HEK293 (cell line): Measurements from ENCODE around the gene TMUB1.

Experiments
- GFI1B ChIP-seq: fragments of 450-650 bp; formaldehyde crosslinking; IDR thresholded peaks from 2 replicates; pipeline ENCODE4 v1.5.1; 2016; ENCODE audit warnings: missing biosample characterization, missing genetic modification characterization
- HOXA7 ChIP-seq: sonication (generic); formaldehyde crosslinking; IDR thresholded peaks from 2 replicates; pipeline ENCODE4 v1.8.1; 2022; ENCODE audit warnings: missing genetic modification reagents, borderline replicate concordance
- KLF10 ChIP-seq: fragments of 450-650 bp; IDR thresholded peaks from 2 replicates; pipeline ENCODE4 v1.5.1; 2018; ENCODE audit warnings: missing biosample characterization, mild to moderate bottlenecking, missing genetic modification characterization
- KLF8 ChIP-seq: fragments of 450-650 bp; formaldehyde crosslinking; IDR thresholded peaks from 2 replicates; pipeline ENCODE4 v1.5.1; 2016; ENCODE audit warnings: missing biosample characterization, missing genetic modification characterization
- REPIN1 ChIP-seq: fragments of 450-650 bp; formaldehyde crosslinking; IDR thresholded peaks from 2 replicates; pipeline ENCODE4 v1.5.1; 2017; ENCODE audit warnings: missing biosample characterization, missing genetic modification characterization, low read depth
- ZBTB48 ChIP-seq: fragments of 450-650 bp; formaldehyde crosslinking; IDR thresholded peaks from 2 replicates; pipeline ENCODE4 v1.5.1; 2016; ENCODE audit warnings: missing biosample characterization, missing genetic modification characterization
- ZBTB8A ChIP-seq: fragments of 450-650 bp; formaldehyde crosslinking; IDR thresholded peaks from 2 replicates; pipeline ENCODE4 v1.5.1; 2016; ENCODE audit warnings: missing biosample characterization, missing genetic modification characterization
- ZNF138 ChIP-seq: fragments of 450-650 bp; formaldehyde crosslinking; IDR thresholded peaks from 2 replicates; pipeline ENCODE4 v1.5.1; 2016; ENCODE audit warnings: missing biosample characterization, missing genetic modification characterization, borderline replicate concordance
- ZNF223 ChIP-seq: fragments of 450-650 bp; formaldehyde crosslinking; IDR thresholded peaks from 2 replicates; pipeline ENCODE4 v1.5.1; 2016; ENCODE audit warnings: missing biosample characterization, missing genetic modification characterization
- ZNF24 ChIP-seq: fragments of 450-650 bp; formaldehyde crosslinking; IDR thresholded peaks from 2 replicates; pipeline ENCODE4 v1.5.1; 2016; ENCODE audit warnings: missing biosample characterization, missing genetic modification characterization
- ZNF248 ChIP-seq: fragments of 450-650 bp; formaldehyde crosslinking; IDR thresholded peaks from 2 replicates; pipeline ENCODE4 v1.5.1; 2017; ENCODE audit warnings: missing biosample characterization, missing genetic modification characterization
- ZNF266 ChIP-seq: fragments of 450-650 bp; formaldehyde crosslinking; IDR thresholded peaks from 2 replicates; pipeline ENCODE4 v1.5.1; 2016; ENCODE audit warnings: missing biosample characterization, missing genetic modification characterization, low read depth
- ZNF366 ChIP-seq: fragments of 450-650 bp; formaldehyde crosslinking; conservative IDR thresholded peaks from 2 replicates; pipeline ENCODE4 v1.5.1; 2016; ENCODE audit warnings: missing biosample characterization, missing genetic modification characterization
- ZNF621 ChIP-seq: fragments of 450-650 bp; formaldehyde crosslinking; IDR thresholded peaks from 2 replicates; pipeline ENCODE4 v1.5.1; 2017; ENCODE audit warnings: missing biosample characterization, missing genetic modification characterization
- ZNF777 ChIP-seq: fragments of 450-650 bp; formaldehyde crosslinking; IDR thresholded peaks from 2 replicates; pipeline ENCODE4 v1.5.1; 2017; ENCODE audit warnings: missing biosample characterization, missing genetic modification characterization, borderline replicate concordance
- ZNF830 ChIP-seq: fragments of 450-650 bp; IDR thresholded peaks from 2 replicates; pipeline ENCODE4 v1.5.0; 2018; ENCODE audit warnings: missing biosample characterization, missing genetic modification characterization, low read depth, mild to moderate bottlenecking, moderate library complexity
- ZNF843 ChIP-seq: fragments of 450-650 bp; formaldehyde crosslinking; IDR thresholded peaks from 2 replicates; pipeline ENCODE4 v1.5.1; 2016; ENCODE audit warnings: missing biosample characterization, missing genetic modification characterization
- ZSCAN30 ChIP-seq: fragments of 450-650 bp; IDR thresholded peaks from 2 replicates; pipeline ENCODE4 v1.5.1; 2018; ENCODE audit warnings: missing biosample characterization, mild to moderate bottlenecking, missing genetic modification characterization, moderate library complexity
- TF ChIP-seq, protein P1 (sequence below): fragments of 450-650 bp; formaldehyde crosslinking; conservative IDR thresholded peaks from 2 replicates; pipeline ENCODE4 v1.5.1; 2016; ENCODE audit warnings: low read depth, missing biosample characterization, missing genetic modification characterization
- TF ChIP-seq, protein P2 (sequence below): fragments of 450-650 bp; formaldehyde crosslinking; IDR thresholded peaks from 2 replicates; pipeline ENCODE4 v1.5.1; 2017; ENCODE audit warnings: missing biosample characterization, missing genetic modification characterization
- TF ChIP-seq, protein P3 (sequence below): fragments of 450-650 bp; formaldehyde crosslinking; IDR thresholded peaks from 2 replicates; pipeline ENCODE4 v1.5.1; 2016; ENCODE audit warnings: missing biosample characterization, missing genetic modification characterization
- TF ChIP-seq, protein P4 (sequence below): fragments of 450-650 bp; formaldehyde crosslinking; IDR thresholded peaks from 2 replicates; pipeline ENCODE4 v1.5.1; 2016; ENCODE audit warnings: missing biosample characterization, missing genetic modification characterization
- TF ChIP-seq, protein P5 (sequence below): fragments of 450-650 bp; formaldehyde crosslinking; IDR thresholded peaks from 2 replicates; pipeline ENCODE4 v1.5.1; 2016; ENCODE audit warnings: missing biosample characterization, missing genetic modification characterization
- TF ChIP-seq, protein P6 (sequence below): fragments of 450-650 bp; formaldehyde crosslinking; IDR thresholded peaks from 2 replicates; pipeline ENCODE4 v1.5.1; 2017; ENCODE audit warnings: missing biosample characterization, missing genetic modification characterization
- TF ChIP-seq, protein P7 (sequence below): fragments of 450-650 bp; formaldehyde crosslinking; IDR thresholded peaks from 2 replicates; pipeline ENCODE4 v1.5.1; 2016; ENCODE audit warnings: missing biosample characterization, missing genetic modification characterization

The TMUB1 gene

DNA sequence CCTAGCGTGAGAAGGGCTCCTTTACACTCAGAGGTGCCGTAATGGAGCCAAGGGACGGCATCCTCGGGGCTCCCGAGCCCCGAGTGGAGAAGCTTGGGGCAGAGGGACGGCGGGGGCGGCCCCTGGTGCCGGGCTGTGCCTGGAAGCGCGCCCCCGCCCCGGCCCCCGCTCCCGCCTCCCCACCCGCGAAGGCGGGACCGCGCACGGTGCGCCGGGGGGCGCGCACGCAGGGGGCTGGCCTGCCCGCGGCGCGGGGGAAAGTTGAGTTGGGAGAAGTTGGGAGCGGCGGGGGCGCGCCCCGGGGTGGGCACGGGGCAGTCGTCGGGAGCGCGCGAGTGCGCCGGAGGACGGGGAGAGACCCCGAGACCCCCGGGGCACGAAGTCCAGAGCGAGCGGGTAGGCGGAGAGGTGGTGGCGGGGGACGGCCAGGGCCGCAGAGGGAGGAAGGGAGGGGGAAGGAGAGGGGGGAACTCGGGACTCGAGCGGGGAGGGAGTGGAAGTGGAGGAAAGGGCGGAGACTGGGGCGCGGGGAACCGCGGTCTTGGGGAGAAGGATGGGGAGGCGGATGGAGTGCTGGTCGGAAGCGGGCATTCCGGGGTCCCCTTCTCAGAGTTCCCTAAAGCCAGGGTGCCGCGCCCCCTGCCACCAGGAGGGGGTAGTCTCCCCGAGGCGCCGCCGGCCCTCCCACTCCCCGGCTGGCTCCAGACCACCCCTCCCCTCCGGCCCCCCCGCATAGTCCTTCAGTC is 23.8 kb downstream of the TMUB1 start, which contains the start of gene SLC4A2 (continued):
- TF ChIP-seq, protein P1, sequence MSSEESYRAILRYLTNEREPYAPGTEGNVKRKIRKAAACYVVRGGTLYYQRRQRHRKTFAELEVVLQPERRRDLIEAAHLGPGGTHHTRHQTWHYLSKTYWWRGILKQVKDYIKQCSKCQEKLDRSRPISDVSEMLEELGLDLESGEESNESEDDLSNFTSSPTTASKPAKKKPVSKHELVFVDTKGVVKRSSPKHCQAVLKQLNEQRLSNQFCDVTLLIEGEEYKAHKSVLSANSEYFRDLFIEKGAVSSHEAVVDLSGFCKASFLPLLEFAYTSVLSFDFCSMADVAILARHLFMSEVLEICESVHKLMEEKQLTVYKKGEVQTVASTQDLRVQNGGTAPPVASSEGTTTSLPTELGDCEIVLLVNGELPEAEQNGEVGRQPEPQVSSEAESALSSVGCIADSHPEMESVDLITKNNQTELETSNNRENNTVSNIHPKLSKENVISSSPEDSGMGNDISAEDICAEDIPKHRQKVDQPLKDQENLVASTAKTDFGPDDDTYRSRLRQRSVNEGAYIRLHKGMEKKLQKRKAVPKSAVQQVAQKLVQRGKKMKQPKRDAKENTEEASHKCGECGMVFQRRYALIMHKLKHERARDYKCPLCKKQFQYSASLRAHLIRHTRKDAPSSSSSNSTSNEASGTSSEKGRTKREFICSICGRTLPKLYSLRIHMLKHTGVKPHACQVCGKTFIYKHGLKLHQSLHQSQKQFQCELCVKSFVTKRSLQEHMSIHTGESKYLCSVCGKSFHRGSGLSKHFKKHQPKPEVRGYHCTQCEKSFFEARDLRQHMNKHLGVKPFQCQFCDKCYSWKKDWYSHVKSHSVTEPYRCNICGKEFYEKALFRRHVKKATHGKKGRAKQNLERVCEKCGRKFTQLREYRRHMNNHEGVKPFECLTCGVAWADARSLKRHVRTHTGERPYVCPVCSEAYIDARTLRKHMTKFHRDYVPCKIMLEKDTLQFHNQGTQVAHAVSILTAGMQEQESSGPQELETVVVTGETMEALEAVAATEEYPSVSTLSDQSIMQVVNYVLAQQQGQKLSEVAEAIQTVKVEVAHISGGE (tag by site-specific recombination): peak; percentile 66
- TF ChIP-seq, protein P2, sequence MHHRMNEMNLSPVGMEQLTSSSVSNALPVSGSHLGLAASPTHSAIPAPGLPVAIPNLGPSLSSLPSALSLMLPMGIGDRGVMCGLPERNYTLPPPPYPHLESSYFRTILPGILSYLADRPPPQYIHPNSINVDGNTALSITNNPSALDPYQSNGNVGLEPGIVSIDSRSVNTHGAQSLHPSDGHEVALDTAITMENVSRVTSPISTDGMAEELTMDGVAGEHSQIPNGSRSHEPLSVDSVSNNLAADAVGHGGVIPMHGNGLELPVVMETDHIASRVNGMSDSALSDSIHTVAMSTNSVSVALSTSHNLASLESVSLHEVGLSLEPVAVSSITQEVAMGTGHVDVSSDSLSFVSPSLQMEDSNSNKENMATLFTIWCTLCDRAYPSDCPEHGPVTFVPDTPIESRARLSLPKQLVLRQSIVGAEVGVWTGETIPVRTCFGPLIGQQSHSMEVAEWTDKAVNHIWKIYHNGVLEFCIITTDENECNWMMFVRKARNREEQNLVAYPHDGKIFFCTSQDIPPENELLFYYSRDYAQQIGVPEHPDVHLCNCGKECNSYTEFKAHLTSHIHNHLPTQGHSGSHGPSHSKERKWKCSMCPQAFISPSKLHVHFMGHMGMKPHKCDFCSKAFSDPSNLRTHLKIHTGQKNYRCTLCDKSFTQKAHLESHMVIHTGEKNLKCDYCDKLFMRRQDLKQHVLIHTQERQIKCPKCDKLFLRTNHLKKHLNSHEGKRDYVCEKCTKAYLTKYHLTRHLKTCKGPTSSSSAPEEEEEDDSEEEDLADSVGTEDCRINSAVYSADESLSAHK (tag by site-specific recombination): 0 out of 2 replicates have a peak, but pooled peaks have one; percentile 12
- TF ChIP-seq ZNF138 (tag by site-specific recombination): 0 out of 2 replicates have a peak, but pooled peaks have one; percentile 33
- TF ChIP-seq, protein P3, sequence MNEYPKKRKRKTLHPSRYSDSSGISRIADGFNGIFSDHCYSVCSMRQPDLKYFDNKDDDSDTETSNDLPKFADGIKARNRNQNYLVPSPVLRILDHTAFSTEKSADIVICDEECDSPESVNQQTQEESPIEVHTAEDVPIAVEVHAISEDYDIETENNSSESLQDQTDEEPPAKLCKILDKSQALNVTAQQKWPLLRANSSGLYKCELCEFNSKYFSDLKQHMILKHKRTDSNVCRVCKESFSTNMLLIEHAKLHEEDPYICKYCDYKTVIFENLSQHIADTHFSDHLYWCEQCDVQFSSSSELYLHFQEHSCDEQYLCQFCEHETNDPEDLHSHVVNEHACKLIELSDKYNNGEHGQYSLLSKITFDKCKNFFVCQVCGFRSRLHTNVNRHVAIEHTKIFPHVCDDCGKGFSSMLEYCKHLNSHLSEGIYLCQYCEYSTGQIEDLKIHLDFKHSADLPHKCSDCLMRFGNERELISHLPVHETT (tag by site-specific recombination): no peak
- TF ChIP-seq ZNF621 (tag by site-specific recombination): no peak
- no peak for TF ChIP-seq ZNF223 (tag by site-specific recombination)
- TF ChIP-seq ZBTB8A: peak; percentile 12; the same call in 1 of the 2 replicates
- no peak for TF ChIP-seq ZNF830 (tag by site-specific recombination)
- TF ChIP-seq, protein P4, sequence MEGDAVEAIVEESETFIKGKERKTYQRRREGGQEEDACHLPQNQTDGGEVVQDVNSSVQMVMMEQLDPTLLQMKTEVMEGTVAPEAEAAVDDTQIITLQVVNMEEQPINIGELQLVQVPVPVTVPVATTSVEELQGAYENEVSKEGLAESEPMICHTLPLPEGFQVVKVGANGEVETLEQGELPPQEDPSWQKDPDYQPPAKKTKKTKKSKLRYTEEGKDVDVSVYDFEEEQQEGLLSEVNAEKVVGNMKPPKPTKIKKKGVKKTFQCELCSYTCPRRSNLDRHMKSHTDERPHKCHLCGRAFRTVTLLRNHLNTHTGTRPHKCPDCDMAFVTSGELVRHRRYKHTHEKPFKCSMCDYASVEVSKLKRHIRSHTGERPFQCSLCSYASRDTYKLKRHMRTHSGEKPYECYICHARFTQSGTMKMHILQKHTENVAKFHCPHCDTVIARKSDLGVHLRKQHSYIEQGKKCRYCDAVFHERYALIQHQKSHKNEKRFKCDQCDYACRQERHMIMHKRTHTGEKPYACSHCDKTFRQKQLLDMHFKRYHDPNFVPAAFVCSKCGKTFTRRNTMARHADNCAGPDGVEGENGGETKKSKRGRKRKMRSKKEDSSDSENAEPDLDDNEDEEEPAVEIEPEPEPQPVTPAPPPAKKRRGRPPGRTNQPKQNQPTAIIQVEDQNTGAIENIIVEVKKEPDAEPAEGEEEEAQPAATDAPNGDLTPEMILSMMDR (tag by site-specific recombination): peak; percentile 67
- TF ChIP-seq REPIN1 (tag by site-specific recombination): no peak
- 0 out of 2 replicates have a peak, but pooled peaks have one; percentile 0 for TF ChIP-seq ZNF777 (tag by site-specific recombination)
- TF ChIP-seq ZNF24 (tag by site-specific recombination): peak; percentile 46; the same call in 1 of the 2 replicates
- TF ChIP-seq ZNF843 (tag by site-specific recombination): 0 out of 2 replicates have a peak, but pooled peaks have one; percentile 14
- TF ChIP-seq, protein P5, sequence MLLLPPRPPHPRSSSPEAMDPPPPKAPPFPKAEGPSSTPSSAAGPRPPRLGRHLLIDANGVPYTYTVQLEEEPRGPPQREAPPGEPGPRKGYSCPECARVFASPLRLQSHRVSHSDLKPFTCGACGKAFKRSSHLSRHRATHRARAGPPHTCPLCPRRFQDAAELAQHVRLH: no peak
- TF ChIP-seq ZNF248 (tag by site-specific recombination): no peak
- TF ChIP-seq ZBTB48 (tag by site-specific recombination): peak; percentile 40; the same call in 1 of the 2 replicates
- TF ChIP-seq ZNF366 (tag by site-specific recombination): 0 out of 2 replicates have a peak, but pooled peaks have one; percentile 28
- TF ChIP-seq GFI1B (tag by site-specific recombination): no peak
- TF ChIP-seq, protein P6, sequence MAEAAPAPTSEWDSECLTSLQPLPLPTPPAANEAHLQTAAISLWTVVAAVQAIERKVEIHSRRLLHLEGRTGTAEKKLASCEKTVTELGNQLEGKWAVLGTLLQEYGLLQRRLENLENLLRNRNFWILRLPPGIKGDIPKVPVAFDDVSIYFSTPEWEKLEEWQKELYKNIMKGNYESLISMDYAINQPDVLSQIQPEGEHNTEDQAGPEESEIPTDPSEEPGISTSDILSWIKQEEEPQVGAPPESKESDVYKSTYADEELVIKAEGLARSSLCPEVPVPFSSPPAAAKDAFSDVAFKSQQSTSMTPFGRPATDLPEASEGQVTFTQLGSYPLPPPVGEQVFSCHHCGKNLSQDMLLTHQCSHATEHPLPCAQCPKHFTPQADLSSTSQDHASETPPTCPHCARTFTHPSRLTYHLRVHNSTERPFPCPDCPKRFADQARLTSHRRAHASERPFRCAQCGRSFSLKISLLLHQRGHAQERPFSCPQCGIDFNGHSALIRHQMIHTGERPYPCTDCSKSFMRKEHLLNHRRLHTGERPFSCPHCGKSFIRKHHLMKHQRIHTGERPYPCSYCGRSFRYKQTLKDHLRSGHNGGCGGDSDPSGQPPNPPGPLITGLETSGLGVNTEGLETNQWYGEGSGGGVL (tag by site-specific recombination): peak; percentile 99
- peak; percentile 68 for TF ChIP-seq KLF8 (tag by site-specific recombination)
- TF ChIP-seq ZSCAN30: peak; percentile 43; the same call in 1 of the 2 replicates
- no peak for TF ChIP-seq ZNF266 (tag by site-specific recombination)
- TF ChIP-seq HOXA7 (CRISPR knock-in tag): no peak
- TF ChIP-seq, protein P7, sequence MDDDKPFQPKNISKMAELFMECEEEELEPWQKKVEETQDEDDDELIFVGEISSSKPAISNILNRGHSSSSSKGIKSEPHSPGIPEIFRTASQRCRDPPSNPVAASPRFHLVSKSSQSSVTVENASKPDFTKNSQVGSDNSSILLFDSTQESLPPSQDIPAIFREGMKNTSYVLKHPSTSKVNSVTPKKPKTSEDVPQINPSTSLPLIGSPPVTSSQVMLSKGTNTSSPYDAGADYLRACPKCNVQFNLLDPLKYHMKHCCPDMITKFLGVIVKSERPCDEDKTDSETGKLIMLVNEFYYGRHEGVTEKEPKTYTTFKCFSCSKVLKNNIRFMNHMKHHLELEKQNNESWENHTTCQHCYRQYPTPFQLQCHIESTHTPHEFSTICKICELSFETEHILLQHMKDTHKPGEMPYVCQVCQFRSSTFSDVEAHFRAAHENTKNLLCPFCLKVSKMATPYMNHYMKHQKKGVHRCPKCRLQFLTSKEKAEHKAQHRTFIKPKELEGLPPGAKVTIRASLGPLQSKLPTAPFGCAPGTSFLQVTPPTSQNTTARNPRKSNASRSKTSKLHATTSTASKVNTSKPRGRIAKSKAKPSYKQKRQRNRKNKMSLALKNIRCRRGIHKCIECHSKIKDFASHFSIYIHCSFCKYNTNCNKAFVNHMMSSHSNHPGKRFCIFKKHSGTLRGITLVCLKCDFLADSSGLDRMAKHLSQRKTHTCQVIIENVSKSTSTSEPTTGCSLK: no peak
- TF ChIP-seq KLF10 (tag by site-specific recombination): peak; percentile 69; the same call in 1 of the 2 replicates
